HUES6 (cell line): ENCODE data around the gene IGHMBP2.
A peak's percentile ranks its signal among the peaks of the same experiment; 100 is the strongest.
"Not testable (repeated sequence)": the region's sequence is repeated elsewhere in the genome, so short reads cannot be mapped to it uniquely, and the experiment has no call there.

Experiments
- H3K27ac ChIP-seq: 2 replicates; pipeline ENCODE4 v1.7.0; 2013; ENCODE audit warnings: low read depth, mild to moderate bottlenecking, low read length, inconsistent platforms
- H3K27me3 ChIP-seq: 2 replicates; pipeline ENCODE4 v1.6.1; 2013; ENCODE audit warnings: low read length; ENCODE audit not compliant: control insufficient read depth, insufficient read depth
- H3K36me3 ChIP-seq: 2 replicates; pipeline ENCODE4 v1.6.1; 2013; ENCODE audit warnings: low read length; ENCODE audit not compliant: control insufficient read depth, insufficient read depth
- H3K4me1 ChIP-seq: 2 replicates; pipeline ENCODE4 v1.6.1; 2013; ENCODE audit warnings: low read length; ENCODE audit not compliant: control insufficient read depth, insufficient read depth
- H3K4me3 ChIP-seq: 2 replicates; pipeline ENCODE4 v1.5.1; 2013; ENCODE audit warnings: low read depth, low read length
- H3K9ac ChIP-seq: one replicate; pipeline ENCODE4 v1.6.1; 2013; ENCODE audit warnings: mild to moderate bottlenecking, low read length
- H3K9me3 ChIP-seq: 2 replicates; pipeline ENCODE4 v1.6.1; 2013; ENCODE audit warnings: low read depth, low read length; ENCODE audit not compliant: control insufficient read depth, insufficient read depth

Gene IGHMBP2

GRCh38 chr11:68903288-68904247 lies at the start of gene IGHMBP2, which contains the start of gene MRPL21:
Gene IGHMBP2, plus strand, starts transcription at chr11:68903891. Its CDS starts 62 bp downstream, at chr11:68903953.
Gene MRPL21, minus strand, starts transcription at chr11:68903832. Its CDS starts 22 bp downstream, at chr11:68903810.
- peaks cover 5% of the 10 kb centered on the region; the same call in 1 of the 2 replicates for H3K4me1 ChIP-seq
- H3K4me3 ChIP-seq, result peak within 1 kb of the TSS; percentile 96
- peak within 1 kb of the TSS; percentile 93 for H3K9ac ChIP-seq
- H3K27ac ChIP-seq, result peak within 1 kb of the TSS; percentile 69
- H3K9me3 ChIP-seq, result no peaks in the 10 kb centered on the region
- H3K36me3 ChIP-seq, result peaks cover 46% of the 10 kb centered on the region
- no peaks in the 10 kb centered on the region for H3K27me3 ChIP-seq

- peak overlapping the region; percentile 23 for H3K9ac ChIP-seq
- peaks cover 5% of the 10 kb centered on the region for H3K9me3 ChIP-seq
- H3K4me3 ChIP-seq, result peak overlapping the region; percentile 78
- no peak overlapping the region for H3K27ac ChIP-seq
- no peaks in the 10 kb centered on the region for H3K36me3 ChIP-seq
- no peaks in the 10 kb centered on the region for H3K4me1 ChIP-seq
- H3K27me3 ChIP-seq, result peaks cover 11% of the 10 kb centered on the region
These were observed 49.3 kb upstream of the IGHMBP2 start for GRCh38 chr11:68854273-68854958.

GRCh38 chr11:68855205-68855981 lies 48.3 kb upstream of the IGHMBP2 start:
- peaks cover 11% of the 10 kb centered on the region for H3K27me3 ChIP-seq
- peak overlapping the region; percentile 78 for H3K4me3 ChIP-seq
- H3K36me3 ChIP-seq, result no peaks in the 10 kb centered on the region
- H3K27ac ChIP-seq, result no peak overlapping the region
- peaks cover 5% of the 10 kb centered on the region for H3K9me3 ChIP-seq
- no peaks in the 10 kb centered on the region for H3K4me1 ChIP-seq
- H3K9ac ChIP-seq, result peak overlapping the region; percentile 51

- H3K27me3 ChIP-seq, result peaks cover 11% of the 10 kb centered on the region
- not testable (repeated sequence) for H3K4me3 ChIP-seq, H3K36me3 ChIP-seq, H3K9ac ChIP-seq, H3K27ac ChIP-seq, H3K9me3 ChIP-seq, H3K4me1 ChIP-seq
These were observed 47.2 kb upstream of the IGHMBP2 start for GRCh38 chr11:68856425-68857030.

- no peak overlapping the region for H3K27ac ChIP-seq
- no peak overlapping the region for H3K4me3 ChIP-seq
- no peaks in the 10 kb centered on the region for H3K4me1 ChIP-seq
- peaks cover 5% of the 10 kb centered on the region for H3K9me3 ChIP-seq
- no peak overlapping the region for H3K9ac ChIP-seq
- peaks cover 11% of the 10 kb centered on the region for H3K27me3 ChIP-seq
- H3K36me3 ChIP-seq, result no peaks in the 10 kb centered on the region
These were observed 46.6 kb upstream of the IGHMBP2 start for GRCh38 chr11:68857037-68857586.

GRCh38 chr11:68859123-68859522 lies 44.6 kb upstream of the IGHMBP2 start:
- H3K4me1 ChIP-seq, result no peaks in the 10 kb centered on the region
- peaks cover 4% of the 10 kb centered on the region for H3K27me3 ChIP-seq
- no peaks in the 10 kb centered on the region for H3K36me3 ChIP-seq
- H3K27ac ChIP-seq, result no peak overlapping the region
- no peak overlapping the region for H3K4me3 ChIP-seq
- no peak overlapping the region for H3K9ac ChIP-seq
- peaks cover 18% of the 10 kb centered on the region for H3K9me3 ChIP-seq

- no peaks in the 10 kb centered on the region for H3K36me3 ChIP-seq
These were observed 41.3 kb upstream of the IGHMBP2 start for GRCh38 chr11:68862421-68862820.

GRCh38 chr11:68863553-68864265 lies 40.0 kb upstream of the IGHMBP2 start:
- no peak overlapping the region for H3K27ac ChIP-seq
- peaks cover 11% of the 10 kb centered on the region for H3K4me1 ChIP-seq
- no peak overlapping the region for H3K9ac ChIP-seq
- no peaks in the 10 kb centered on the region for H3K27me3 ChIP-seq
- no peak overlapping the region for H3K4me3 ChIP-seq
- H3K9me3 ChIP-seq, result peaks cover 22% of the 10 kb centered on the region
- no peaks in the 10 kb centered on the region for H3K36me3 ChIP-seq

More at GRCh38 chr11:68862421-68862820, 41.3 kb upstream of the IGHMBP2 start:
- H3K4me1 ChIP-seq, result peaks cover 3% of the 10 kb centered on the region; the same call in 1 of the 2 replicates
- no peak overlapping the region for H3K27ac ChIP-seq
- no peak overlapping the region for H3K9ac ChIP-seq
- peaks cover 22% of the 10 kb centered on the region for H3K9me3 ChIP-seq
- H3K4me3 ChIP-seq, result no peak overlapping the region
- H3K27me3 ChIP-seq, result no peaks in the 10 kb centered on the region

GRCh38 chr11:68865241-68865640 lies 38.5 kb upstream of the IGHMBP2 start:
- H3K4me3 ChIP-seq, result no peak overlapping the region
- H3K36me3 ChIP-seq, result no peaks in the 10 kb centered on the region
- no peak overlapping the region for H3K27ac ChIP-seq
- peaks cover 24% of the 10 kb centered on the region for H3K4me1 ChIP-seq
- no peaks in the 10 kb centered on the region for H3K27me3 ChIP-seq
- no peak overlapping the region for H3K9ac ChIP-seq
- H3K9me3 ChIP-seq, result peaks cover 17% of the 10 kb centered on the region
